H1 (cell line): Measurements from ENCODE around the gene EIPR1. TPM values are rescaled to one million over a fixed set of nuclear protein-coding genes. Genes with fewer than 3 reads are reported as not detected.
A peak's percentile ranks its signal among the peaks of the same experiment; 100 is the strongest.

ENCODE experiments used
- CTCF ChIA-PET: fragments of 300-600 bp; sonication (Branson Sonifier 250); formaldehyde crosslinking; loops from one replicate; lab custom pipeline; 2021; ENCODE audit not compliant: partially characterized antibody; lab: Charles Lee
- POLR2A ChIA-PET: fragments of 300-600 bp; sonication (Branson Sonifier 250); formaldehyde crosslinking; loops from one replicate; lab custom pipeline; 2021; ENCODE audit warnings: inconsistent platforms; ENCODE audit not compliant: partially characterized antibody; lab: Charles Lee
- DNase-seq, 2 experiments: peaks; one replicate each; pipeline versions ENCODE4 v3.0.0 to v3.0.0-alpha.2; 2010 to 2022; ENCODE audit warnings: low spot score in 2 of 2, low read depth in 1 of 2, mixed read lengths in 1 of 2
- FAIRE-seq: peaks from 2 replicates; lab custom pipeline; 2011; peaks lifted over from hg19 to GRCh38; lab: Jason Lieb, UNC
- H2AFZ ChIP-seq: 2 replicates; pipeline ENCODE4 v1.8.1; 2012; ENCODE audit warnings: low read length, inconsistent platforms
- H2AK5ac ChIP-seq: 2 replicates; pipeline ENCODE4 v1.6.1; 2013; ENCODE audit warnings: low read depth, low read length
- H2BK120ac ChIP-seq: replicated peaks from 2 replicates; pipeline ENCODE3; 2013; ENCODE audit warnings: low read depth, low read length, inconsistent platforms
- H2BK12ac ChIP-seq: 2 replicates; pipeline ENCODE4 v1.6.1; 2013; ENCODE audit warnings: low read depth, low read length
- H2BK15ac ChIP-seq: 2 replicates; pipeline ENCODE4 v1.6.1; 2013; ENCODE audit warnings: low read length
- H2BK20ac ChIP-seq: 2 replicates; pipeline ENCODE4 v1.6.1; 2013; ENCODE audit warnings: low read length
- H2BK5ac ChIP-seq: 2 replicates; pipeline ENCODE4 v1.6.1; 2013; ENCODE audit warnings: low read depth, low read length
- H3K14ac ChIP-seq: 2 replicates; pipeline ENCODE4 v1.6.1; 2013; ENCODE audit warnings: inconsistent platforms; ENCODE audit not compliant: insufficient read length
- H3K18ac ChIP-seq: 2 replicates; pipeline ENCODE4 v1.6.1; 2013; ENCODE audit warnings: low read length; ENCODE audit errors: extremely low read depth
- H3K23ac ChIP-seq: 2 replicates; pipeline ENCODE4 v1.6.1; 2013; ENCODE audit warnings: inconsistent platforms; ENCODE audit not compliant: insufficient read length
- H3K23me2 ChIP-seq: 2 replicates; pipeline ENCODE4 v1.6.1; 2013; ENCODE audit warnings: low read depth, low read length
- H3K27ac ChIP-seq: 2 replicates; pipeline ENCODE4 v1.6.1; 2011; ENCODE audit warnings: low read depth, low read length, inconsistent platforms
- H3K27me3 ChIP-seq, 4 experiments: replicated peaks in 1 of 4; 1 replicate in 1 of 4; 2 replicates in 3 of 4; pipeline versions ENCODE4 v1.6.1 to v1.8.1; 2011 to 2013; ENCODE audit warnings: low read length in 3 of 4, mild to moderate bottlenecking in 3 of 4, inconsistent platforms in 2 of 4, mixed read lengths in 2 of 4, moderate library complexity in 1 of 4; ENCODE audit not compliant: control insufficient read depth in 3 of 4, insufficient read depth in 3 of 4; ENCODE audit errors: extremely low read depth in 1 of 4
- H3K36me3 ChIP-seq, 4 experiments: 2 replicates each; pipeline versions ENCODE4 v1.6.1 to v1.8.1; 2011 to 2013; ENCODE audit warnings: mild to moderate bottlenecking in 4 of 4, low read length in 3 of 4, moderate library complexity in 2 of 4, control low read depth in 1 of 4, inconsistent platforms in 1 of 4; ENCODE audit not compliant: insufficient read depth in 4 of 4, control insufficient read depth in 2 of 4
- H3K4ac ChIP-seq: replicated peaks from 2 replicates; pipeline ENCODE3; 2013; ENCODE audit warnings: low read length, low read depth, mixed read lengths, inconsistent platforms; ENCODE audit not compliant: insufficient read length
- H3K4me1 ChIP-seq, 4 experiments: replicated peaks in 1 of 4; 1 replicate in 1 of 4; 2 replicates in 3 of 4; pipeline versions ENCODE4 v1.6.1 to v1.8.1; 2011 to 2013; ENCODE audit warnings: low read length in 3 of 4, inconsistent platforms in 2 of 4, mixed read lengths in 1 of 4; ENCODE audit not compliant: insufficient read depth in 4 of 4, control insufficient read depth in 3 of 4
- H3K4me2 ChIP-seq, 2 experiments: 2 replicates each; pipeline versions ENCODE4 v1.6.1 to v1.8.1; 2011 to 2013; ENCODE audit warnings: low read depth in 2 of 2, low read length in 2 of 2, control low read depth in 1 of 2, inconsistent platforms in 1 of 2, mild to moderate bottlenecking in 1 of 2; ENCODE audit not compliant: insufficient read depth in 1 of 2
- H3K4me3 ChIP-seq, 4 experiments: fragments of 200-600, 300-600 bp in 1 of 4; sonication (generic), shearing (Covaris generic), sonication (Bioruptor Twin) in 1 of 4; 2 replicates each; pipeline versions ENCODE4 v1.5.1 to v1.8.1; 2011 to 2016; ENCODE audit warnings: low read length in 4 of 4, low read depth in 3 of 4, control low read depth in 2 of 4, inconsistent platforms in 2 of 4, mild to moderate bottlenecking in 2 of 4, mixed read lengths in 1 of 4, moderate library complexity in 1 of 4; ENCODE audit not compliant: insufficient read depth in 2 of 4; ENCODE audit errors: extremely low read depth in 1 of 4
- H3K56ac ChIP-seq: replicated peaks from 2 replicates; pipeline ENCODE3; 2013; ENCODE audit warnings: low read depth, mild to moderate bottlenecking, mixed read lengths, low read length, inconsistent platforms; ENCODE audit not compliant: insufficient read length
- H3K79me1 ChIP-seq: 2 replicates; pipeline ENCODE4 v1.6.1; 2013; ENCODE audit warnings: low read depth, low read length, control low read depth
- H3K79me2 ChIP-seq, 2 experiments: 2 replicates each; pipeline versions ENCODE4 v1.6.1 to v1.8.1; 2012 to 2013; ENCODE audit warnings: low read length in 2 of 2, mild to moderate bottlenecking in 2 of 2, inconsistent platforms in 1 of 2; ENCODE audit not compliant: insufficient read depth in 2 of 2, control insufficient read depth in 1 of 2
- H3K9ac ChIP-seq, 4 experiments: replicated peaks in 1 of 4; 1 replicate in 1 of 4; 2 replicates in 3 of 4; pipeline versions ENCODE4 v1.6.1 to v1.8.1; 2011 to 2013; ENCODE audit warnings: low read depth in 3 of 4, low read length in 3 of 4, control low read depth in 2 of 4, mild to moderate bottlenecking in 2 of 4, moderate library complexity in 2 of 4, inconsistent platforms in 1 of 4; ENCODE audit errors: extremely low read depth in 1 of 4
- H3K9me3 ChIP-seq, 2 experiments: 2 replicates each; pipeline versions ENCODE4 v1.6.1 to v1.8.1; 2012 to 2013; ENCODE audit warnings: mild to moderate bottlenecking in 2 of 2, moderate library complexity in 2 of 2, control low read depth in 1 of 2, inconsistent platforms in 1 of 2, low read depth in 1 of 2, low read length in 1 of 2, mixed read lengths in 1 of 2; ENCODE audit not compliant: insufficient read depth in 2 of 2
- H4K20me1 ChIP-seq, 2 experiments: replicated peaks in 1 of 2; 2 replicates each; pipeline versions ENCODE3 to v1.8.1; 2011 to 2013; ENCODE audit warnings: inconsistent platforms in 2 of 2, low read length in 2 of 2, mild to moderate bottlenecking in 1 of 2; ENCODE audit not compliant: insufficient read depth in 2 of 2, control insufficient read depth in 1 of 2
- H4K5ac ChIP-seq: 2 replicates; pipeline ENCODE4 v1.6.1; 2013; ENCODE audit warnings: low read length, low read depth, mixed read lengths, inconsistent platforms; ENCODE audit not compliant: insufficient read length
- H4K8ac ChIP-seq: 2 replicates; pipeline ENCODE4 v1.8.0; 2013; ENCODE audit warnings: mild to moderate bottlenecking, moderate library complexity, low read length, inconsistent platforms; ENCODE audit not compliant: insufficient read depth; ENCODE audit errors: extremely low read depth
- H4K91ac ChIP-seq: replicated peaks from 2 replicates; pipeline ENCODE3; 2013; ENCODE audit warnings: low read length, mixed read lengths, inconsistent platforms; ENCODE audit not compliant: insufficient read length
- ASH2L ChIP-seq: fragments of 200-600, 300-600 bp; sonication (generic); IDR thresholded peaks from one replicate; pipeline ENCODE4 v1.7.1; 2017; ENCODE audit warnings: low read length
- CHD2 ChIP-seq: IDR thresholded peaks from 2 replicates; pipeline ENCODE4 v1.6.1; 2012; ENCODE audit warnings: low read length, improper control_type of control experiment
- WGBS, 2 experiments: shearing (Covaris generic) in 1 of 2; methylation state at CpG; one replicate each; pipeline versions ENCODE4 v1.1.6 to v1.1.7; 2013 to 2015; ENCODE audit warnings: low lambda C conversion rate in 2 of 2, mixed read lengths in 2 of 2, inconsistent platforms in 1 of 2, low coverage in 1 of 2, missing lambda C conversion rate in 1 of 2; ENCODE audit not compliant: insufficient replicate concordance in 2 of 2, insufficient coverage in 1 of 2, insufficient read length in 1 of 2; ENCODE audit errors: extremely low coverage in 1 of 2, missing lambda C conversion rate in 1 of 2; 5-methylcytosine and 5-hydroxymethylcytosine counted together
- polyA plus RNA-seq, 7 experiments: library from polyadenylated mRNA; depleted of rRNA in 3 of 7; stranded (reverse) in 5 of 7; unstranded in 2 of 7; fragments of >200 nt in 5 of 7; fragments of 200-250 nt in 2 of 7; gene quantifications; 1 replicate in 5 of 7; 2 replicates in 1 of 7; 4 replicates in 1 of 7; pipeline versions ENCODE4 v1.2.1 to v1.2.3, GENCODE V29; 2011 to 2013; ENCODE audit warnings: missing spikeins in 2 of 7, mixed read lengths in 2 of 7
- total RNA-seq: library from RNA; stranded (reverse); fragmentation: NEBNext Ultra II Directional; extraction: Animal tissue kit (Norgen Biotek cat#: 25700); gene quantifications from 2 replicates; pipeline ENCODE4 v1.2.1, GENCODE V29; 2021

Gene EIPR1
- total and polyA plus RNA-seq, 2 of the 8 experiments (the other 6 are each of a cell fraction or from before 2014, with no cell fraction given): 26.3 to 56.4 TPM

- Histone ChIP-seq H3K14ac (no peak overlapping the region), H2BK20ac (no peak overlapping the region), H3K4me2 (no peak overlapping the region), H2AFZ (no peak overlapping the region), H3K79me1 (peaks cover 4% of the 10 kb centered on the region; the same call in 1 of the 2 replicates), H3K27ac (no peak overlapping the region), H4K8ac (no peak overlapping the region), H2BK15ac (no peak overlapping the region), H3K23ac (no peak overlapping the region), H2AK5ac (peak overlapping the region; percentile 45; the same call in 1 of the 2 replicates), H3K36me3 (no peaks in the 10 kb centered on the region), H3K56ac (no peak overlapping the region), H3K18ac (no peak overlapping the region), H3K9me3 (no peaks in the 10 kb centered on the region), H3K4ac (no peak overlapping the region), H3K4me3 (no peak overlapping the region), H3K4me1 (peaks cover 9 to 24% (median 16%) of the 10 kb centered on the region in 4 experiments), H3K79me2 (peaks cover 0 to 8% of the 10 kb centered on the region in 2 experiments; a peak in 1 of 4 replicates), H2BK120ac (no peak overlapping the region), H2BK12ac (no peak overlapping the region), H4K91ac (no peak overlapping the region), H2BK5ac (0 out of 2 replicates have a peak overlapping the region, but pooled peaks have one; percentile 5), H4K5ac (no peak overlapping the region), H4K20me1 (peaks cover 2 to 10% of the 10 kb centered on the region in 2 experiments), H3K27me3 (peaks cover 0 to 6% (median 2%) of the 10 kb centered on the region in 4 experiments; a peak in 2 of 7 replicates), H3K23me2 (no peaks in the 10 kb centered on the region), H3K9ac (no peak overlapping the region)
- no peak for FAIRE-seq
- 87 to 100% methylated on average over 11 to 17 of the region's 22 CpGs for WGBS, 2 experiments
- ChIA-PET CTCF (no interaction called here), POLR2A (no interaction called here)
- TF ChIP-seq ASH2L (peak; percentile 38), CHD2 (no peak)
- DNase-seq: no peak
Measured at GRCh38 chr2:3269425-3270094, 108.1 kb downstream of the EIPR1 start.
